Left renal pelvis (tissue), 4 donors: ENCODE data around the gene LCN2. TPM values are rescaled to one million over a fixed set of nuclear protein-coding genes. Genes with fewer than 3 reads are reported as not detected.

Experiments used
- DNase-seq, 4 donors: peaks; one replicate each; pipeline ENCODE4 v3.0.0-alpha.2; 2013; ENCODE audit warnings: low read depth in 4 of 4, low spot score in 3 of 4
- polyA plus RNA-seq, 4 donors: library from polyadenylated mRNA; unstranded; fragments of 120-200 nt; gene quantifications; one replicate each; pipeline ENCODE4 v1.2.1, GENCODE V29; 2013; ENCODE audit not compliant: insufficient read length in 4 of 4

Gene LCN2
- polyA plus RNA-seq, 4 donors, result 0.80 to 4.6 (median 1.3) TPM; not detected in 1

- no peak for DNase-seq
These were observed 2.6 kb upstream of the LCN2 start for GRCh38 chr9:128146591-128147120.

- DNase-seq, result no peak
These were observed 698 bp upstream of the LCN2 start for GRCh38 chr9:128148509-128149000.

GRCh38 chr9:128149951-128150593 is 819 bp downstream of the LCN2 start:
- DNase-seq, result no peak

- DNase-seq, result no peak
These were observed 1.5 kb downstream of the LCN2 start for GRCh38 chr9:128150594-128151308.

GRCh38 chr9:128151309-128152132 is 2.3 kb downstream of the LCN2 start:
- no peak for DNase-seq

GRCh38 chr9:128152133-128153059 is 3.1 kb downstream of the LCN2 start:
- DNase-seq, result no peak

GRCh38 chr9:128153060-128153946 is 4.0 kb downstream of the LCN2 start:
- no peak for DNase-seq

- no peak for DNase-seq
These were observed 4.9 kb downstream of the LCN2 start for GRCh38 chr9:128153947-128154695.

- no peak for DNase-seq
These were observed 6.7 kb downstream of the LCN2 start for GRCh38 chr9:128155736-128156500.

- no peak for DNase-seq
These were observed 10.2 kb downstream of the LCN2 start for GRCh38 chr9:128159522-128159783.

- DNase-seq, result peak; percentile 78 to 88 (median 87)
These were observed 10.7 kb downstream of the LCN2 start, which contains the start of gene BBLN for GRCh38 chr9:128159784-128160602. Gene BBLN (plus strand): TSS chr9:128160265. CDS start chr9:128160408, 143 bp downstream.

- no peak for DNase-seq
These were observed 11.3 kb downstream of the LCN2 start for GRCh38 chr9:128160603-128160987.

GRCh38 chr9:128161215-128161902 is 12.1 kb downstream of the LCN2 start:
- no peak for DNase-seq

- DNase-seq, result no peak
These were observed 13.2 kb downstream of the LCN2 start for GRCh38 chr9:128162215-128163026.

GRCh38 chr9:128163027-128163515 is 13.8 kb downstream of the LCN2 start:
- DNase-seq, result no peak
